ENCODE data around the gene OR6S1. TPM values are rescaled to one million over a fixed set of nuclear protein-coding genes. Genes with fewer than 3 reads are reported as not detected.

The OR6S1 gene
- total RNA-seq, 1 experiment from 2014 or later: not detected

- ChIA-PET POLR2A (no interaction called here), CTCF (no interaction called here)
- TF ChIP-seq CTCF (IDR thresholded peaks at IDR 0.05; ENCODE audit: insufficient read depth in 1 of 2, low read depth in 1 of 2, low read length in 1 of 2, severe bottlenecking in 1 of 2, unreplicated experiment in 1 of 2): no peak
- Mint-ChIP-seq H3K4me3 (ENCODE audit: unreplicated experiment) (no peak overlapping the region), H3K27me3 (ENCODE audit: insufficient read depth, unreplicated experiment) (no peaks in the 10 kb centered on the region), H3K4me1 (ENCODE audit: low read depth, unreplicated experiment) (peaks cover 12% of the 10 kb centered on the region), H3K9me3 (ENCODE audit: unreplicated experiment) (no peaks in the 10 kb centered on the region), H3K36me3 (ENCODE audit: insufficient read depth, unreplicated experiment) (no peaks in the 10 kb centered on the region), H3K27ac (ENCODE audit: unreplicated experiment) (no peak overlapping the region)
- intact Hi-C loops (cut with micrococcal nuclease; ENCODE audit: unreplicated experiment): no loop called here
- no peak for DNase-seq
- BruUV-seq (replicated peaks): no TSS peak
- H3K9me3 ChIP-seq: no peaks in the 10 kb centered on the region
- peaks cover 6% of the 10 kb centered on the region; the same call in 1 of the 2 replicates for H3K4me1 ChIP-seq
- no peaks in the 10 kb centered on the region for H3K36me3 ChIP-seq (ENCODE audit: control insufficient read depth, insufficient read depth, low read length)
- no peak overlapping the region for H3K4me3 ChIP-seq (ENCODE audit: low read depth, low read length)
- H3K27me3 ChIP-seq (replicated peaks; ENCODE audit: control insufficient read depth, insufficient read depth, low read length): no peaks in the 10 kb centered on the region
Observed at GRCh38 chr14:20656274-20656673, 14.8 kb upstream of the OR6S1 start.

- no peak overlapping the region for H3K4me3 ChIP-seq (ENCODE audit: low read depth, low read length)
- POLR2A ChIA-PET: no interaction called here
- H3K4me3 Mint-ChIP-seq (ENCODE audit: unreplicated experiment): no peak overlapping the region
- no peak overlapping the region for H3K27ac Mint-ChIP-seq (ENCODE audit: unreplicated experiment)
- H3K4me1 ChIP-seq: peaks cover 6% of the 10 kb centered on the region; the same call in 1 of the 2 replicates
- H3K4me1 Mint-ChIP-seq (ENCODE audit: low read depth, unreplicated experiment): peaks cover 12% of the 10 kb centered on the region
- intact Hi-C loops (cut with micrococcal nuclease; ENCODE audit: unreplicated experiment): no loop called here
- CTCF ChIA-PET: no interaction called here
- H3K27me3 ChIP-seq (replicated peaks; ENCODE audit: control insufficient read depth, insufficient read depth, low read length): no peaks in the 10 kb centered on the region
- H3K36me3 Mint-ChIP-seq (ENCODE audit: insufficient read depth, unreplicated experiment): no peaks in the 10 kb centered on the region
- H3K9me3 ChIP-seq: no peaks in the 10 kb centered on the region
- no peak for TF ChIP-seq CTCF (IDR thresholded peaks at IDR 0.05; ENCODE audit: insufficient read depth in 1 of 2, low read depth in 1 of 2, low read length in 1 of 2, severe bottlenecking in 1 of 2, unreplicated experiment in 1 of 2)
- no peaks in the 10 kb centered on the region for H3K27me3 Mint-ChIP-seq (ENCODE audit: insufficient read depth, unreplicated experiment)
- H3K9me3 Mint-ChIP-seq (ENCODE audit: unreplicated experiment): no peaks in the 10 kb centered on the region
- no TSS peak for BruUV-seq (replicated peaks)
- no peak for DNase-seq
- H3K36me3 ChIP-seq (ENCODE audit: control insufficient read depth, insufficient read depth, low read length): no peaks in the 10 kb centered on the region
Observed at GRCh38 chr14:20655851-20656250, 14.4 kb upstream of the OR6S1 start.

- Mint-ChIP-seq H3K9me3 (ENCODE audit: unreplicated experiment) (no peaks in the 10 kb centered on the region), H3K27ac (ENCODE audit: unreplicated experiment) (no peak overlapping the region), H3K4me3 (ENCODE audit: unreplicated experiment) (no peak overlapping the region), H3K27me3 (ENCODE audit: insufficient read depth, unreplicated experiment) (no peaks in the 10 kb centered on the region), H3K36me3 (ENCODE audit: insufficient read depth, unreplicated experiment) (no peaks in the 10 kb centered on the region), H3K4me1 (ENCODE audit: low read depth, unreplicated experiment) (peaks cover 12% of the 10 kb centered on the region)
- Histone ChIP-seq H3K36me3 (ENCODE audit: control insufficient read depth, insufficient read depth, low read length) (no peaks in the 10 kb centered on the region), H3K27me3 (replicated peaks; ENCODE audit: control insufficient read depth, insufficient read depth, low read length) (no peaks in the 10 kb centered on the region), H3K9me3 (no peaks in the 10 kb centered on the region), H3K4me1 (peaks cover 6% of the 10 kb centered on the region; the same call in 1 of the 2 replicates), H3K4me3 (ENCODE audit: low read depth, low read length) (no peak overlapping the region)
- CTCF ChIA-PET: interaction anchor here (0.6 kb wide), 2 partner anchors 29 to 414 kb away, joined by 3 to 4 read pairs; partner anchors contain the start of gene OR11H4
- no peak for DNase-seq
- no peak for TF ChIP-seq CTCF (IDR thresholded peaks at IDR 0.05; ENCODE audit: insufficient read depth in 1 of 2, low read depth in 1 of 2, low read length in 1 of 2, severe bottlenecking in 1 of 2, unreplicated experiment in 1 of 2)
- intact Hi-C loops (cut with micrococcal nuclease; ENCODE audit: unreplicated experiment): no loop called here
- no TSS peak for BruUV-seq (replicated peaks)
- POLR2A ChIA-PET: no interaction called here
Observed at GRCh38 chr14:20652996-20653975, 11.8 kb upstream of the OR6S1 start.
